Measurements from ENCODE around the gene KDM4E.

KDM4E gene

GRCh38 chr11:95050595-95051202, 25.6 kb downstream of the KDM4E start:
- DNase-seq (ENCODE audit: low read depth): no peak

- DNase-seq (ENCODE audit: low read depth): no peak
These were observed 29.3 kb downstream of the KDM4E start for GRCh38 chr11:95054356-95054755.

GRCh38 chr11:95055283-95055897, 30.3 kb downstream of the KDM4E start:
- no peak for DNase-seq (ENCODE audit: low read depth)

- no peak for DNase-seq (ENCODE audit: low read depth)
These were observed 32.9 kb downstream of the KDM4E start for GRCh38 chr11:95057959-95058358.

- DNase-seq (ENCODE audit: low read depth): no peak
These were observed 33.6 kb downstream of the KDM4E start for GRCh38 chr11:95058621-95059020.

- DNase-seq (ENCODE audit: low read depth): no peak
These were observed 34.0 kb downstream of the KDM4E start for GRCh38 chr11:95059046-95059445.

- DNase-seq (ENCODE audit: low read depth): no peak
These were observed 40.3 kb downstream of the KDM4E start for GRCh38 chr11:95065336-95065735.

GRCh38 chr11:95066716-95067038, 41.6 kb downstream of the KDM4E start, which contains the start of gene SRSF8:
TSS of gene SRSF8 (plus strand) at chr11:95066919. CDS start at chr11:95067227, 308 bp downstream.
- DNase-seq (ENCODE audit: low read depth): no peak

- peak; percentile 69 for DNase-seq (ENCODE audit: low read depth)
These were observed 42.2 kb downstream of the KDM4E start for GRCh38 chr11:95067039-95067840.

- peak; percentile 39 for DNase-seq (ENCODE audit: low read depth)
These were observed 42.8 kb downstream of the KDM4E start for GRCh38 chr11:95067841-95068219.

GRCh38 chr11:95068549-95068948, 43.5 kb downstream of the KDM4E start:
- DNase-seq (ENCODE audit: low read depth): peak; percentile 55

GRCh38 chr11:95070471-95070870, 45.4 kb downstream of the KDM4E start:
- DNase-seq (ENCODE audit: low read depth): no peak

- DNase-seq (ENCODE audit: low read depth): no peak
These were observed 47.9 kb downstream of the KDM4E start for GRCh38 chr11:95072948-95073347.

GRCh38 chr11:95074792-95075563, 49.9 kb downstream of the KDM4E start:
- DNase-seq (ENCODE audit: low read depth): no peak

- no peak for DNase-seq (ENCODE audit: low read depth)
These were observed 51.4 kb downstream of the KDM4E start for GRCh38 chr11:95076416-95076815.

GRCh38 chr11:95076981-95077380, 51.9 kb downstream of the KDM4E start:
- DNase-seq (ENCODE audit: low read depth): no peak

Data from activated T-cell treated with anti-CD3 and anti-CD28 coated beads for 24 hours (primary cell).